ENCODE results near the gene DLGAP5.

The DLGAP5 gene

DNA sequence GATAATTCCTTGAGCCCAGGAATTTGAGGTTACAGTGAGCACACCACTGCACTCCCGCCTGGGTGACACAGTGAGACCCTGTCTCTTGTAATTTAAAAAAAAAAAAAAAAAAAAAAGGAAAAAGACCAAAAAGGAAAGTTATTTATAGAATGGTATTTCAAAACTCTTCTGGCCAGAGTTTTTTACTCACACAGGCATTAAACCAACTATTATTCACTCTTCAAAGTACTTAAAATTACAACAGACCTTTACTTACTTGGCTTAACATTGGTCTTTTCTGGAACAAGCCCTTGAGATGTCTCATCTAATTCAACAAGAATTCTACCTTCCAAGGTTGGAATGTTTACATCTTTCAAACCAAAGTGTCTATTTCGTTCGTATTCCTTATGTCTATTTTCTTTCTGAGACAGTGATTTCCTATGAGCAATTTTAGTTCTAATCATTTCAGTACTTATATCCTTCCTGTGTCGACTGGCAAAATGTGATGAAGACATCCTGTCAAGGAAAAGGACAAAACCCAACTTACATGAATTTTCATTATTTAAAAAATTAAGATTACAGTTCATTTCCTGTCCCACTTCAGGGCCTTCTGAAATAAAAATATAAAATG, 2.6 kb downstream of the DLGAP5 start:
- DNase-seq (ENCODE audit: low read depth), result peak; percentile 56

DNA sequence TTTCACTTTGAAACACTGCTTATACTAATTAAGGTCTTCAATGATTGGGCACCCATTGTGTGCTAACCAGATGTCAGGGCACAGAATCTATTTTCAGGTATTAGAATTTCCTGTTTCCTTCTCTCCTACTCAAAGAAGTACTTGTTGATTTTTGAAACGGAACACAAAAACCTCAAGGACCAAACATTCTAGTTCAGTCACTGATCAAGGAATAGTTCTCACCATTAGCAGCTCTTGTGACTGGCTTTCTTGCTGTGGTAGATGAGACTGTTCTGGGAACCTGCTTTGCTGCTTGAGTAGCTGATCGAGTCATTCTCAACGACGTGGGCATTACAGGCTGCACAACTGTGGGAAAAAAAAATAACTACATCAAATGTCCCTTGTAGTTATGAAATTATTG, 11.0 kb downstream of the DLGAP5 start:
- peak; percentile 7 for DNase-seq (ENCODE audit: low read depth)

DNA sequence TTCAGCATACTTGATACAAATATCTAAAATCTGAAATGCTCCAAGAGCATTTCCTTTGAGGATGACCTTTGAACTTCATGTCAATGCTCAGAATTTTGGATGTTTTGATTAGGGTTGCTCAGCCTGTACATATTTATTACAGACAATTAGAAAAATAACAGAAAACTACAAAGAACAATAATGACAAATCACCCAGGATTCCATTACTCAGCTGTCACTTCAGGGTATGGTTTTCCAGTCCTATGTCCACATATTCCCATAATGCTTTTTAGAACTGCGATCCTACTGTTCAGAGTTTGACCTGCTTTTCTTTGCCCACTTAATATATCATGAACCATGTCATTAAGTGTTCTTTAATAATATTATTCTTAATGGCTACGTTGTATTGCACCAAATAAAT, 11.4 kb downstream of the DLGAP5 start:
- DNase-seq (ENCODE audit: low read depth), result peak; percentile 21

- DNase-seq (ENCODE audit: low read depth), result no peak
Measured at GRCh38 chr14:55170526-55170925, 20.9 kb downstream of the DLGAP5 start.

GRCh38 chr14:55160989-55161388, 30.4 kb downstream of the DLGAP5 start:
- peak; percentile 64 for DNase-seq (ENCODE audit: low read depth)

DNA sequence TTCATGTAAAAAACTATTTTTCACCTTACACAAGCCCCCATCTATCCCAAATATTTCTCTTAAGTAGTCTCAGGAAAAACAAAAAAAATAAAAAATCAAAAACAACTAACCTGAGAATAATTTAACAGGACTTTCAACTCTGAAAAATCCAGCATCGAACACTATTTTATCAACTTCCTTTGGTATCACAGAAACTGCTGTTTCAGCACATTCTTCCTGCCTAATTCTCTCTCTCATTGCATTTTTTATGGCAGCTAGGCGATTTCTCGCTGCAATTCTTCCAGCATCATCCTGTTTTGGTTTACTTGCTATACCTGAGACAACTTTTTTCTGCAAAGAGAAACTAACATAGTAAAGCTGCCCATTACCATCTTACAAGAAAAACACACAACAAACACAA, 33.0 kb downstream of the DLGAP5 start:
- DNase-seq (ENCODE audit: low read depth), result no peak

DNA sequence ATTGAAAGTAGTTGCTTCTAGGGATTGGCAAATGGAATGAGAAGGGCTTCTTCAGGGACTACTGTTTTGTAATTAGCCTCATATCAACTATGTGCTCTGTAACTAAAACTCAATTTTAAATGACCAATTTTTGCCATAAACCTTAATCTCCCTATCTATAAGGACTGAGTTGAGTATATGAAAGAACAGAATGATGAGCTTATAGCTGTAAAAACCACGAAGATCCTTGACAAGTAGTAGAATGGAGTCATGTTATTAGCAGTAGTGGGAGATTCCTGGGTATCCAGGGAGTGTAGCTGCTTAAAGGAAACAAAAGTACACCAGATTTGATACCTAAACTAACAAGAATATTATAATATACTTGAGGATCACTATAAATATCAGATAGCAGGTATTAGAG, 34.3 kb downstream of the DLGAP5 start:
- DNase-seq (ENCODE audit: low read depth), result no peak

DNA sequence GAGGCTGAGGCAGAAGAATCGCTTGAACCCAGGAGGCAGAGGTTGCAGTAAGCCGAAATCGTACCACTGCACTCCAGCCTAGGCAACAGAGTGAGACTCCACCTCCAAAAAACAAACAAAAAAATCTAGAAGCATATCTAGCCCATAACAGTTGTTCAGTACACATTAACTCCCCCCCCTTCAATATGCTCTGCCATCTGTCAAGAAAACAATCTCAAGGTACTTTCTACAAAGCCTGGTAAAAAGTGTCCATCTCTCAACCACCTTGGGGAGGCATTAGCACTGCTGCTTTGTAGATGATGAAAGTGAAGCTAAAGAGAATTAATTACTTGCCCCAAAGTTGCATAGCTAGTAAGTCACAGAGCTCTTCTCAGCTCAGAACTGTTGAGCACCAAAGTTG, 37.4 kb downstream of the DLGAP5 start:
- no peak for DNase-seq (ENCODE audit: low read depth)

DNA sequence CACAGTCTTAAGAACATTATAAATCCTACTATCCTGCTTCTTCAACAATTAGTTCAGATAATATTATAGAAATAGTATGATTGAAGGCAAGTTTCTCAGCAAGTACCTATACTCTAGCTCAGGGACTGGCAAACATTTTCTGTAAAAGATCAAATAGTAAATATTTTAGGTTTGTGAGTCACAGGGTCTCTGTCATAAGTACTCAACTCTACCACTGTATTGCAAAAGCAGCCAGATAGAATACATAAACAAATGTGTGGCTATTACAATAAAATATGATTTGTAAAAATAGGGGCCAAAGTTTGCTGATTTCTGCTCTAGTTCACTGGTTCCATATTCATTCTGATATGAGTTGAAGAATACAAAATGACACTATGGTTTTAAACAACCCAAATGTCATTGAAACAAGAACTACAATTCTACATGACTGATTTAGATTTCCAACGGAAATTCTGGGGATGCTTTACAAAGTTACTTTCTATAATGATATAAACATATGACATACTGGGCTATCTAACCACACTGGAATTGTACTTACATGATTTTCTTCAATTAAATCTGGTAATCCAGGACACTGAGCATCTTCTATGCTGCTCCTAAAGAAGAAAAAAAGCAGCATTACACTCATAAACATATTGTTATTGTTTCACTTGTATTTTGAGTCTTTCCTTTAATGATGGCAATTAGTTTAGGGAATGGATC, 39.2 kb downstream of the DLGAP5 start:
- peak; percentile 36 for DNase-seq (ENCODE audit: low read depth)

GRCh38 chr14:55151601-55152000, 39.8 kb downstream of the DLGAP5 start:
- peak; percentile 9 for DNase-seq (ENCODE audit: low read depth)

GRCh38 chr14:55146425-55146824, 45.0 kb downstream of the DLGAP5 start:
- no peak for DNase-seq (ENCODE audit: low read depth)

DNA sequence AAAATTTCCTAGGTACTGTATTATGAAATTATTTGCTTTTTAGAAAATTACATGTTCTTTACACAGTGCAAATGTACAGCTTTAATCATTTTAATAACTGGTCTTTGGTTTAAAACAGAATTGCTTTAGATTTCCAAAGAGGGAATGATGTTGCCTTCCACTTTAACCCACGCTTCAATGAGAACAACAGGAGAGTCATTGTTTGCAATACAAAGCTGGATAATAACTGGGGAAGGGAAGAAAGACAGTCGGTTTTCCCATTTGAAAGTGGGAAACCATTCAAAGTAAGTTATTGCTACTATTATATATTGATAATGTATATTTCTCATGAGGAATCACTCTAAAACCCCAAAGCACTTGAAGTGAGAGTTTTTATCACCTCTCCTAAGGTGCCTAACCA, 48.9 kb downstream of the DLGAP5 start:
- DNase-seq (ENCODE audit: low read depth), result no peak

DNA sequence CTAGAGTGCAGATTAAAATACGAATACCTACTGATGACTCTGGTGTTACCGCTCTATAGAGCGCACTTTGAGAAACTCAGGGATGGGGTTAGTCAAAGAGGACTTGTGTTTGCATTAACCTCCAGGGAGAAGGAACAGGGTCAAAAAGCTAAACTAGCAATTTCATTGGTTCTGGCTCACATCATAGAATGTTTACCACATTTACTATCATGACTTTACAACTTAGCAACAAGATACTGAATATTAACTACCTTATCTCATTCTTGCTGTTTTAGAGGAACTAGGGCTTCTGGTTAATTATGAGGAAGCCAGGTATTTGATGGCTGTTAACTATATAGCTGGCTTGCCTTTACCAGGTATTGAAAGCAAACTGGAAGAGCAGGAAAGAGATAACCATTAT, 49.6 kb downstream of the DLGAP5 start:
- DNase-seq (ENCODE audit: low read depth), result no peak

GRCh38 chr14:55139696-55140509, 51.5 kb downstream of the DLGAP5 start:
- DNase-seq (ENCODE audit: low read depth), result no peak

- no peak for DNase-seq (ENCODE audit: low read depth)
Measured at GRCh38 chr14:55139141-55139540, 52.2 kb downstream of the DLGAP5 start.

- DNase-seq (ENCODE audit: low read depth), result no peak
Measured at GRCh38 chr14:55138091-55138490, 53.3 kb downstream of the DLGAP5 start.

DNA sequence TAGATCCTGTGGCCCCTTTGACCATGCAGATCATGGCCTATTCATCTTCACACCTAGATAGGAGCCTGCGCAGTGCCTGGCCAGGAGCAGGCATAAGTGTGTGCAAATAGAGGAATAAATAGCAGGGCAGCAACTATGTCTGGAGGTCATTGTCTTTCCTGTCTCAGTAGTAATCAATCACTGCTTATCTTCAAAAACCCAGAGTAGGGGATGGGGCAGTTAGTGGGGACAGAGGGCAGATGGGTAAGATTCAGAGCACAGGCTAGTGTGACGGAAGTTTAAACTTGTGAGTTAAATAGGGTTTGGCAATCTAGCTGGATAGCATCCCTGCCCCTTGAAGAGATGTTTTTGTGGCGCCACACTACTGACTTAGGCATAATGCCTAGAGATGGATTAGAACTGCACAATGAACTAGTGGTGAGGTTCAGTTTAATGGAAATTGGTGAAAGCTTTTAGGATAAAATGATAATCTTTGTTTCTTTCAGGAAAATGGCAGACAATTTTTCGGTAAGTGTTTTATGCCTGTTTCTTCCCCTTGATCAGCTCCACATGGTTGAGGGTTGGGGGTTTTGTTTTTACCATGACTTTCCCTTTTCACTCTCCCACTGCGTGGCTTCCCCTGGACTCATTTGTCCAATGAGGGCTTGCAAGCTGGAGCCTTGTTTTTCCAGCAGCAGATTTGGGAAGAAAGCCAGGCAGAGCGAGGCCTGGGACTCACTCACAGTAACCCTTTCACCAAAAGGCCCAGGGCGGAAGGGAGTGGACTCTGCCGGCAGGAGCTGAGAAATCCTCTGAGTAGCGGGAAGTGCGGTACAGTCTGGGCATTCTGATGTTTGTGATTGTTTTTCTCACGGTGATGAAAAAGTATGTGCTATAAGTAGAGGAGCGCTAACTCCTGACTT, 54.2 kb downstream of the DLGAP5 start:
- peak; percentile 91 for DNase-seq (ENCODE audit: low read depth)

DNA sequence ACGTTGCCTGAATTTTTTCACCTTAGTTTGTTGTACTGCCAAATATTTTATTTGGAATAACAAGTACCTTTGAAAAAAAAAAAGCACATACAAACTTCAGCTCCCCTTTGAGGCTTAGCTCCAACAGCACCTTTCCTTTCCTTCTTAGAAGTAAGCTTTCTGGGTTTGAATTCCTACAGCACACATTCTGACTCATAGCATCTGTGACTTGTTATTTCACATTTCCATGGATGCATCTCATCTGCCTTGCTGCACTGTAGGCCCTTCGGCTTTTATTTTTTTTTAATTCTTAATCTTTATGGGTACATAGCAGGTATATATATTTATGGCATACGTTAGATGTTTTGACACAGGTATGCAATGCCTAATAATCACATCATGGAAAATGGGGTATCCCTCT, 55.1 kb downstream of the DLGAP5 start:
- DNase-seq (ENCODE audit: low read depth), result peak; percentile 68

DNA sequence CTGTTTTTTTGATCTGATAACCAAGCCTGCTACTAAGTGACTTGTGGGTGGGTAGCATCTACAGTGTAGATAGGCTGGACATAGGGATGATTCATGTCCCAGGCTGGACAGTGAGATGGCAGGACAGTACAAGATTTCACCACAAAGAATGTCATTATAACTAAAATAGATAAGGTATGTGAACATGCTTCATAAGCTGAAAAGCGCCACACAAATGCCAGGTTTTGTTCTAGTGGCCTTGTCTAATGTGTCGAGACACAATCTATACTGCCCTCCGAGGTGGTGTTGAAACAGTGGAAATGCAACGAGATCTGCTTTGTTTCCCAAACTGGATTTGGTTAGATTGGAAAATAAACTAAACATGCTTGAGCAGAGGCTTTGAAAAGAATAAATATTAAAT, 58.0 kb downstream of the DLGAP5 start:
- peak; percentile 83 for DNase-seq (ENCODE audit: low read depth)

- DNase-seq (ENCODE audit: low read depth), result peak; percentile 52
Measured at GRCh38 chr14:55131370-55132137, 59.8 kb downstream of the DLGAP5 start.

- peak; percentile 41 for DNase-seq (ENCODE audit: low read depth)
Measured at GRCh38 chr14:55130196-55130550, 61.2 kb downstream of the DLGAP5 start.
